ENCODE results near the gene ZFP36L2. TPM values are rescaled to one million over a fixed set of nuclear protein-coding genes. Genes with fewer than 3 reads are reported as not detected.

The ZFP36L2 gene
- polyA plus RNA-seq, 1 of the 3 experiments (the other 2 are of a cell fraction) = 18.4 TPM

DNA sequence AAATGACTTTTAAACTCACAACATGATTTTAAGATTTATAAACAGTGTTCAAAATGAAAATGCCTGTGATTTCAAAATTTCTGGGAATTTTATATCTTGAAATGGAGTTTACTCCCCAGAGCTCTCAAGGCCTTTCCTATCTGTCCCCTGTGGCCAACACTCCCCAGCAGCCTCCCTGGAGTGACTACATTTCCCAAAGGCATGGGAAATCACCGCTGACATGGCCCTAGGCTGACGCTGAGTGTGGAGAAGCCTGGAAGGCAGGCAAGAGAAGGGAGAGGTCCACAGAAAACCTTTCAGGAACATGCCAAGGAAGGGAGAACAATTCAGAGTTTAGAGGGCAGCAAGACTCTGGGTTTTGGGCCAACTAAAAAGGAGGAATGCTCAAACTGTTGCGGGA is 20.2 kb upstream of the ZFP36L2 start:
- no peaks in the 10 kb centered on the region for H4K20me1 ChIP-seq (ENCODE audit: insufficient read depth)
- DNase-seq = no peak
- H3K9me2 ChIP-seq = no peaks in the 10 kb centered on the region
- no peak overlapping the region for H3K4me2 ChIP-seq
- H3K27ac ChIP-seq (ENCODE audit: low read depth in 2 of 2, low read length in 1 of 2) = no peak overlapping the region
- no peak overlapping the region for H3K4me3 ChIP-seq (ENCODE audit: low read depth in 2 of 2, low read length in 1 of 2)
- WGBS (ENCODE audit: low lambda C conversion rate) = 100% methylated on average over 3 of the region's 3 CpGs
- H3F3A ChIP-seq (replicated peaks; ENCODE audit: insufficient read depth) = no peaks in the 10 kb centered on the region
- ChIA-PET CTCF (interaction anchor here (1.4 to 7.3 kb wide), 4 partner anchors 11 to 300 kb away, joined by 3 to 67 read pairs (median 9); no protein-coding TSS in a partner anchor), POLR2A (interaction anchor here (0.6 kb wide), 1 partner anchor 286 kb away, joined by 5 read pairs; no protein-coding TSS in a partner anchor)
- H2AFZ ChIP-seq (ENCODE audit: low read depth) = no peak overlapping the region
- peaks cover 9 to 20% of the 10 kb centered on the region in 2 experiments; a peak in 2 of 4 replicates for H3K4me1 ChIP-seq (ENCODE audit: control insufficient read depth in 1 of 2, insufficient read depth in 2 of 2, low read depth in 1 of 2, low read length in 1 of 2)
- H3K79me2 ChIP-seq (ENCODE audit: insufficient read depth) = no peaks in the 10 kb centered on the region
- H3K9me3 ChIP-seq = no peaks in the 10 kb centered on the region
- no peaks in the 10 kb centered on the region for H3K27me3 ChIP-seq (ENCODE audit: insufficient read depth)
- TF ChIP-seq SIN3A (IDR thresholded peaks at IDR 0.05; ENCODE audit: borderline replicate concordance, low read depth, low read length) (no peak), MXI1 (IDR thresholded peaks at IDR 0.05; ENCODE audit: low read depth, low read length) (no peak), MEF2A (IDR thresholded peaks at IDR 0.05; ENCODE audit: borderline replicate concordance, low read depth) (no peak), FOXJ3 (CRISPR knock-in tag; IDR thresholded peaks at IDR 0.05) (no peak), EZH2phosphoT487 (IDR thresholded peaks at IDR 0.05; ENCODE audit: borderline replicate concordance, low read depth) (no peak), CHD2 (IDR thresholded peaks at IDR 0.05; ENCODE audit: low read length, partially characterized antibody) (no peak)
- TF ChIP-seq, protein P1, sequence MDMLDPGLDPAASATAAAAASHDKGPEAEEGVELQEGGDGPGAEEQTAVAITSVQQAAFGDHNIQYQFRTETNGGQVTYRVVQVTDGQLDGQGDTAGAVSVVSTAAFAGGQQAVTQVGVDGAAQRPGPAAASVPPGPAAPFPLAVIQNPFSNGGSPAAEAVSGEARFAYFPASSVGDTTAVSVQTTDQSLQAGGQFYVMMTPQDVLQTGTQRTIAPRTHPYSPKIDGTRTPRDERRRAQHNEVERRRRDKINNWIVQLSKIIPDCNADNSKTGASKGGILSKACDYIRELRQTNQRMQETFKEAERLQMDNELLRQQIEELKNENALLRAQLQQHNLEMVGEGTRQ (IDR thresholded peaks at IDR 0.05; ENCODE audit: borderline replicate concordance, low read depth, low read length) = no peak
- TF ChIP-seq, protein P2, sequence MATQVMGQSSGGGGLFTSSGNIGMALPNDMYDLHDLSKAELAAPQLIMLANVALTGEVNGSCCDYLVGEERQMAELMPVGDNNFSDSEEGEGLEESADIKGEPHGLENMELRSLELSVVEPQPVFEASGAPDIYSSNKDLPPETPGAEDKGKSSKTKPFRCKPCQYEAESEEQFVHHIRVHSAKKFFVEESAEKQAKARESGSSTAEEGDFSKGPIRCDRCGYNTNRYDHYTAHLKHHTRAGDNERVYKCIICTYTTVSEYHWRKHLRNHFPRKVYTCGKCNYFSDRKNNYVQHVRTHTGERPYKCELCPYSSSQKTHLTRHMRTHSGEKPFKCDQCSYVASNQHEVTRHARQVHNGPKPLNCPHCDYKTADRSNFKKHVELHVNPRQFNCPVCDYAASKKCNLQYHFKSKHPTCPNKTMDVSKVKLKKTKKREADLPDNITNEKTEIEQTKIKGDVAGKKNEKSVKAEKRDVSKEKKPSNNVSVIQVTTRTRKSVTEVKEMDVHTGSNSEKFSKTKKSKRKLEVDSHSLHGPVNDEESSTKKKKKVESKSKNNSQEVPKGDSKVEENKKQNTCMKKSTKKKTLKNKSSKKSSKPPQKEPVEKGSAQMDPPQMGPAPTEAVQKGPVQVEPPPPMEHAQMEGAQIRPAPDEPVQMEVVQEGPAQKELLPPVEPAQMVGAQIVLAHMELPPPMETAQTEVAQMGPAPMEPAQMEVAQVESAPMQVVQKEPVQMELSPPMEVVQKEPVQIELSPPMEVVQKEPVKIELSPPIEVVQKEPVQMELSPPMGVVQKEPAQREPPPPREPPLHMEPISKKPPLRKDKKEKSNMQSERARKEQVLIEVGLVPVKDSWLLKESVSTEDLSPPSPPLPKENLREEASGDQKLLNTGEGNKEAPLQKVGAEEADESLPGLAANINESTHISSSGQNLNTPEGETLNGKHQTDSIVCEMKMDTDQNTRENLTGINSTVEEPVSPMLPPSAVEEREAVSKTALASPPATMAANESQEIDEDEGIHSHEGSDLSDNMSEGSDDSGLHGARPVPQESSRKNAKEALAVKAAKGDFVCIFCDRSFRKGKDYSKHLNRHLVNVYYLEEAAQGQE (IDR thresholded peaks at IDR 0.05; ENCODE audit: low read depth, low read length) = no peak
- H3K36me3 ChIP-seq (replicated peaks in 1 of 2; ENCODE audit: control insufficient read depth in 1 of 2, insufficient read depth in 2 of 2, low read length in 1 of 2) = no peaks in the 10 kb centered on the region
- no peak overlapping the region for H3K9ac ChIP-seq

DNA sequence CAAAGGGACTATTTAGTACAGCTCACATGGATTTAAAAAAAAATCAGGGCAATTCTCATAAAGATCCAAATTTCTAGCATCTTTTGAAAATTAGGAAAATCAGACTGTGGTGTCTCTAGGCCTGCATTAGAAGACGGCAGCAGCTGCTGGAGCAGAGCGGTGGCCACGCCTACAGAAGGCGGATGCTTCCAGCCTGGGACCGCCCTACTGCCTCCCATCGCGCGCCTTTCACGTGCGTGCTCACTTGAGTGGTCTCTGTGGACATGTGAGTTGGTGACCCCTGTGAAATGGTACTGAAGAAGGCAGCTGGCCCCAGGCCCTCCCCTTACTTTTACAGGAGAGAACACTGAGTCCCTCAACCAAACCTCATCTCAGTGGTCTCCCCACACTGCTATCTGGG is 15.2 kb upstream of the ZFP36L2 start:
- CTCF ChIA-PET = interaction anchor here (1.3 to 7.3 kb wide), 3 partner anchors 13 to 243 kb away, joined by 3 to 67 read pairs (median 15); no protein-coding TSS in a partner anchor
- Histone ChIP-seq H4K20me1 (ENCODE audit: insufficient read depth) (no peaks in the 10 kb centered on the region), H3K36me3 (replicated peaks in 1 of 2; ENCODE audit: control insufficient read depth in 1 of 2, insufficient read depth in 2 of 2, low read length in 1 of 2) (no peaks in the 10 kb centered on the region), H3K4me3 (ENCODE audit: low read depth in 2 of 2, low read length in 1 of 2) (no peak overlapping the region), H3K4me1 (ENCODE audit: control insufficient read depth in 1 of 2, insufficient read depth in 2 of 2, low read depth in 1 of 2, low read length in 1 of 2) (peaks cover 0 to 6% of the 10 kb centered on the region in 2 experiments; a peak in 1 of 4 replicates), H3F3A (replicated peaks; ENCODE audit: insufficient read depth) (no peaks in the 10 kb centered on the region), H3K9ac (no peak overlapping the region), H3K4me2 (no peak overlapping the region), H3K9me2 (no peaks in the 10 kb centered on the region), H3K79me2 (ENCODE audit: insufficient read depth) (no peaks in the 10 kb centered on the region), H3K27me3 (ENCODE audit: insufficient read depth) (no peaks in the 10 kb centered on the region), H3K27ac (ENCODE audit: low read depth in 2 of 2, low read length in 1 of 2) (no peak overlapping the region), H3K9me3 (no peaks in the 10 kb centered on the region), H2AFZ (ENCODE audit: low read depth) (no peak overlapping the region)
- POLR2A ChIA-PET = no interaction called here
- DNase-seq = no peak
- 98% methylated on average over 10 of the region's 10 CpGs for WGBS (ENCODE audit: low lambda C conversion rate)
- TF ChIP-seq, protein P3, sequence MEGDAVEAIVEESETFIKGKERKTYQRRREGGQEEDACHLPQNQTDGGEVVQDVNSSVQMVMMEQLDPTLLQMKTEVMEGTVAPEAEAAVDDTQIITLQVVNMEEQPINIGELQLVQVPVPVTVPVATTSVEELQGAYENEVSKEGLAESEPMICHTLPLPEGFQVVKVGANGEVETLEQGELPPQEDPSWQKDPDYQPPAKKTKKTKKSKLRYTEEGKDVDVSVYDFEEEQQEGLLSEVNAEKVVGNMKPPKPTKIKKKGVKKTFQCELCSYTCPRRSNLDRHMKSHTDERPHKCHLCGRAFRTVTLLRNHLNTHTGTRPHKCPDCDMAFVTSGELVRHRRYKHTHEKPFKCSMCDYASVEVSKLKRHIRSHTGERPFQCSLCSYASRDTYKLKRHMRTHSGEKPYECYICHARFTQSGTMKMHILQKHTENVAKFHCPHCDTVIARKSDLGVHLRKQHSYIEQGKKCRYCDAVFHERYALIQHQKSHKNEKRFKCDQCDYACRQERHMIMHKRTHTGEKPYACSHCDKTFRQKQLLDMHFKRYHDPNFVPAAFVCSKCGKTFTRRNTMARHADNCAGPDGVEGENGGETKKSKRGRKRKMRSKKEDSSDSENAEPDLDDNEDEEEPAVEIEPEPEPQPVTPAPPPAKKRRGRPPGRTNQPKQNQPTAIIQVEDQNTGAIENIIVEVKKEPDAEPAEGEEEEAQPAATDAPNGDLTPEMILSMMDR (IDR thresholded peaks at IDR 0.05) = no peak
- no peak for TF ChIP-seq YY1 (IDR thresholded peaks at IDR 0.05; ENCODE audit: low read depth)
- TF ChIP-seq, protein P4, sequence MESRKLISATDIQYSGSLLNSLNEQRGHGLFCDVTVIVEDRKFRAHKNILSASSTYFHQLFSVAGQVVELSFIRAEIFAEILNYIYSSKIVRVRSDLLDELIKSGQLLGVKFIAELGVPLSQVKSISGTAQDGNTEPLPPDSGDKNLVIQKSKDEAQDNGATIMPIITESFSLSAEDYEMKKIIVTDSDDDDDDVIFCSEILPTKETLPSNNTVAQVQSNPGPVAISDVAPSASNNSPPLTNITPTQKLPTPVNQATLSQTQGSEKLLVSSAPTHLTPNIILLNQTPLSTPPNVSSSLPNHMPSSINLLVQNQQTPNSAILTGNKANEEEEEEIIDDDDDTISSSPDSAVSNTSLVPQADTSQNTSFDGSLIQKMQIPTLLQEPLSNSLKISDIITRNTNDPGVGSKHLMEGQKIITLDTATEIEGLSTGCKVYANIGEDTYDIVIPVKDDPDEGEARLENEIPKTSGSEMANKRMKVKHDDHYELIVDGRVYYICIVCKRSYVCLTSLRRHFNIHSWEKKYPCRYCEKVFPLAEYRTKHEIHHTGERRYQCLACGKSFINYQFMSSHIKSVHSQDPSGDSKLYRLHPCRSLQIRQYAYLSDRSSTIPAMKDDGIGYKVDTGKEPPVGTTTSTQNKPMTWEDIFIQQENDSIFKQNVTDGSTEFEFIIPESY (IDR thresholded peaks at IDR 0.05; ENCODE audit: borderline replicate concordance, low read depth) = no peak
- TF ChIP-seq, protein P5, sequence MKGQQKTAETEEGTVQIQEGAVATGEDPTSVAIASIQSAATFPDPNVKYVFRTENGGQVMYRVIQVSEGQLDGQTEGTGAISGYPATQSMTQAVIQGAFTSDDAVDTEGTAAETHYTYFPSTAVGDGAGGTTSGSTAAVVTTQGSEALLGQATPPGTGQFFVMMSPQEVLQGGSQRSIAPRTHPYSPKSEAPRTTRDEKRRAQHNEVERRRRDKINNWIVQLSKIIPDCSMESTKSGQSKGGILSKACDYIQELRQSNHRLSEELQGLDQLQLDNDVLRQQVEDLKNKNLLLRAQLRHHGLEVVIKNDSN (IDR thresholded peaks at IDR 0.05; ENCODE audit: borderline replicate concordance, low read depth) = no peak
- no peak for TF ChIP-seq ELF1 (IDR thresholded peaks at IDR 0.05)
- TF ChIP-seq SMC3 (IDR thresholded peaks at IDR 0.05; ENCODE audit: low read depth, low read length) = no peak
- no peak for TF ChIP-seq TAF1 (IDR thresholded peaks at IDR 0.05; ENCODE audit: borderline replicate concordance, low read depth, low read length)
- no peak for TF ChIP-seq TEAD4 (IDR thresholded peaks at IDR 0.05; ENCODE audit: borderline replicate concordance, insufficient read depth)
- TF ChIP-seq EZH2phosphoT487 (IDR thresholded peaks at IDR 0.05; ENCODE audit: borderline replicate concordance, low read depth) = no peak
- no peak for TF ChIP-seq TCF12 (IDR thresholded peaks at IDR 0.05)
- TF ChIP-seq RFX5 (IDR thresholded peaks at IDR 0.05; ENCODE audit: low read length) = no peak
- TF ChIP-seq RAD21 (IDR thresholded peaks at IDR 0.05; ENCODE audit: low read length) = no peak
